T-helper 2 cell treated with Interferon-gamma antibody and Interleukin-4, amounts not matched to agents 5 μg/mL and 100 μg/mL, for 36 hours (primary cell): ENCODE measurements around the gene IL22RA1.

Source experiments
- DNase-seq: peaks from one replicate; pipeline ENCODE4 v3.0.0; 2021; ENCODE audit warnings: low spot score
- H3K27ac Mint-ChIP-seq: one replicate; pipeline ENCODE4 v1.8.0; 2021; ENCODE audit warnings: mild to moderate bottlenecking, mixed read lengths
- H3K27me3 Mint-ChIP-seq: one replicate; pipeline ENCODE4 v1.8.0; 2021; ENCODE audit warnings: low read depth, mixed read lengths
- H3K36me3 Mint-ChIP-seq: one replicate; pipeline ENCODE4 v1.8.0; 2021; ENCODE audit warnings: low read depth, mixed read lengths
- H3K4me1 Mint-ChIP-seq: one replicate; pipeline ENCODE4 v1.8.0; 2021; ENCODE audit warnings: low read depth, mixed read lengths
- H3K4me3 Mint-ChIP-seq: one replicate; pipeline ENCODE4 v1.8.0; 2022; ENCODE audit warnings: mild to moderate bottlenecking, moderate library complexity, mixed read lengths
- H3K9me3 Mint-ChIP-seq: one replicate; pipeline ENCODE4 v1.8.0; 2021; ENCODE audit warnings: mixed read lengths

Gene IL22RA1

GRCh38 chr1:24097663-24098062 lies 45.3 kb downstream of the IL22RA1 start:
- Mint-ChIP-seq H3K4me3 (no peak overlapping the region), H3K36me3 (no peaks in the 10 kb centered on the region), H3K9me3 (no peaks in the 10 kb centered on the region), H3K27ac (no peak overlapping the region), H3K4me1 (no peaks in the 10 kb centered on the region), H3K27me3 (no peaks in the 10 kb centered on the region)
- no peak for DNase-seq

- Mint-ChIP-seq H3K4me3 (no peak overlapping the region), H3K27me3 (no peaks in the 10 kb centered on the region), H3K36me3 (no peaks in the 10 kb centered on the region), H3K27ac (no peak overlapping the region), H3K4me1 (no peaks in the 10 kb centered on the region), H3K9me3 (no peaks in the 10 kb centered on the region)
- no peak for DNase-seq
Observed at GRCh38 chr1:24096739-24097103, 46.2 kb downstream of the IL22RA1 start.

- H3K4me3 Mint-ChIP-seq, result no peak overlapping the region
- H3K36me3 Mint-ChIP-seq, result no peaks in the 10 kb centered on the region
- no peaks in the 10 kb centered on the region for H3K4me1 Mint-ChIP-seq
- DNase-seq, result no peak
- H3K9me3 Mint-ChIP-seq, result no peaks in the 10 kb centered on the region
- no peaks in the 10 kb centered on the region for H3K27me3 Mint-ChIP-seq
- no peak overlapping the region for H3K27ac Mint-ChIP-seq
Observed at GRCh38 chr1:24096009-24096738, 46.8 kb downstream of the IL22RA1 start.

- Mint-ChIP-seq H3K4me1 (no peaks in the 10 kb centered on the region), H3K27me3 (no peaks in the 10 kb centered on the region), H3K36me3 (no peaks in the 10 kb centered on the region), H3K27ac (no peak overlapping the region), H3K9me3 (no peaks in the 10 kb centered on the region), H3K4me3 (no peak overlapping the region)
- DNase-seq, result no peak
Observed at GRCh38 chr1:24095140-24095859, 47.6 kb downstream of the IL22RA1 start.

GRCh38 chr1:24094554-24094953 lies 48.4 kb downstream of the IL22RA1 start:
- Mint-ChIP-seq H3K9me3 (no peaks in the 10 kb centered on the region), H3K27me3 (no peaks in the 10 kb centered on the region), H3K36me3 (no peaks in the 10 kb centered on the region)

GRCh38 chr1:24093732-24094131 lies 49.2 kb downstream of the IL22RA1 start:
- Mint-ChIP-seq H3K9me3 (no peaks in the 10 kb centered on the region), H3K27ac (no peak overlapping the region), H3K4me3 (no peak overlapping the region), H3K36me3 (no peaks in the 10 kb centered on the region), H3K4me1 (no peaks in the 10 kb centered on the region), H3K27me3 (no peaks in the 10 kb centered on the region)
- no peak for DNase-seq

More at GRCh38 chr1:24094554-24094953, 48.4 kb downstream of the IL22RA1 start:
- DNase-seq, result no peak
- no peak overlapping the region for H3K4me3 Mint-ChIP-seq
- no peak overlapping the region for H3K27ac Mint-ChIP-seq
- no peaks in the 10 kb centered on the region for H3K4me1 Mint-ChIP-seq

- DNase-seq, result no peak
- Mint-ChIP-seq H3K4me3 (no peak overlapping the region), H3K9me3 (no peaks in the 10 kb centered on the region), H3K36me3 (no peaks in the 10 kb centered on the region), H3K27ac (no peak overlapping the region), H3K27me3 (no peaks in the 10 kb centered on the region), H3K4me1 (no peaks in the 10 kb centered on the region)
Observed at GRCh38 chr1:24092979-24093378, 50.0 kb downstream of the IL22RA1 start.

GRCh38 chr1:24091971-24092482 lies 50.9 kb downstream of the IL22RA1 start:
- Mint-ChIP-seq H3K9me3 (no peaks in the 10 kb centered on the region), H3K27me3 (no peaks in the 10 kb centered on the region), H3K27ac (no peak overlapping the region), H3K4me1 (no peaks in the 10 kb centered on the region), H3K36me3 (no peaks in the 10 kb centered on the region), H3K4me3 (no peak overlapping the region)
- peak; percentile 13 for DNase-seq

- Mint-ChIP-seq H3K27me3 (peaks cover 2% of the 10 kb centered on the region), H3K4me3 (no peak overlapping the region), H3K9me3 (no peaks in the 10 kb centered on the region), H3K36me3 (no peaks in the 10 kb centered on the region), H3K4me1 (no peaks in the 10 kb centered on the region), H3K27ac (no peak overlapping the region)
- DNase-seq, result no peak
Observed at GRCh38 chr1:24090736-24091135, 52.2 kb downstream of the IL22RA1 start.

GRCh38 chr1:24089743-24090555 lies 53.0 kb downstream of the IL22RA1 start:
- peaks cover 3% of the 10 kb centered on the region for H3K27me3 Mint-ChIP-seq
- no peak for DNase-seq
- no peak overlapping the region for H3K4me3 Mint-ChIP-seq
- no peaks in the 10 kb centered on the region for H3K9me3 Mint-ChIP-seq
- H3K36me3 Mint-ChIP-seq, result no peaks in the 10 kb centered on the region
- no peaks in the 10 kb centered on the region for H3K4me1 Mint-ChIP-seq
- H3K27ac Mint-ChIP-seq, result no peak overlapping the region

- Mint-ChIP-seq H3K27me3 (peaks cover 6% of the 10 kb centered on the region), H3K27ac (no peak overlapping the region), H3K9me3 (no peaks in the 10 kb centered on the region), H3K4me1 (no peaks in the 10 kb centered on the region), H3K4me3 (no peak overlapping the region), H3K36me3 (no peaks in the 10 kb centered on the region)
- DNase-seq, result no peak
Observed at GRCh38 chr1:24089027-24089742, 53.8 kb downstream of the IL22RA1 start.

- H3K9me3 Mint-ChIP-seq, result no peaks in the 10 kb centered on the region
- no peak overlapping the region for H3K4me3 Mint-ChIP-seq
- peaks cover 9% of the 10 kb centered on the region for H3K27me3 Mint-ChIP-seq
- H3K4me1 Mint-ChIP-seq, result no peaks in the 10 kb centered on the region
- no peaks in the 10 kb centered on the region for H3K36me3 Mint-ChIP-seq
- DNase-seq, result no peak
- no peak overlapping the region for H3K27ac Mint-ChIP-seq
Observed at GRCh38 chr1:24086466-24086865, 56.5 kb downstream of the IL22RA1 start.

- Mint-ChIP-seq H3K4me1 (no peaks in the 10 kb centered on the region), H3K36me3 (no peaks in the 10 kb centered on the region), H3K27me3 (peaks cover 9% of the 10 kb centered on the region)
Observed at GRCh38 chr1:24085546-24085945, 57.4 kb downstream of the IL22RA1 start.

More at GRCh38 chr1:24085546-24085945, 57.4 kb downstream of the IL22RA1 start:
- DNase-seq, result no peak
- Mint-ChIP-seq H3K27ac (no peak overlapping the region), H3K4me3 (no peak overlapping the region), H3K9me3 (no peaks in the 10 kb centered on the region)
